PC-9 (cell line): ENCODE results near the gene CYP1A2. TPM values are rescaled to one million over a fixed set of nuclear protein-coding genes. Genes with fewer than 3 reads are reported as not detected.

Source experiments
- BruUV-seq: library from RNA; stranded (reverse); fragments of 400-500 nt; replicated peaks from 2 replicates; lab custom pipeline; 2021; lab: Mats Ljungman, UMichigan
- CTCF ChIA-PET: fragments of 300-600 bp; sonication (Branson Sonifier 250); formaldehyde crosslinking; loops from one replicate; lab custom pipeline; 2022; ENCODE audit warnings: antibody characterized with exemption; lab: Charles Lee
- POLR2A ChIA-PET: fragments of 300-600 bp; sonication (Branson Sonifier 250); formaldehyde crosslinking; loops from one replicate; lab custom pipeline; 2022; ENCODE audit warnings: antibody characterized with exemption; ENCODE audit not compliant: unreplicated experiment; lab: Charles Lee
- DNase-seq, 2 experiments: peaks; one replicate each; pipeline versions ENCODE4 v3.0.0 to v3.0.0-alpha.2; 2015 to 2022; ENCODE audit warnings: mixed read lengths in 1 of 2
- H2AFZ ChIP-seq: fragments of 200-600 bp; sonication (generic); 2 replicates; pipeline ENCODE4 v1.8.1; 2017; ENCODE audit warnings: antibody characterized with exemption
- H3F3A ChIP-seq: fragments of 200-600 bp; sonication (generic); 2 replicates; pipeline ENCODE4 v1.8.1; 2017; ENCODE audit warnings: antibody characterized with exemption, mild to moderate bottlenecking, low read depth; ENCODE audit not compliant: insufficient read depth
- H3K27ac ChIP-seq: fragments of 200-600 bp; sonication (generic); 2 replicates; pipeline ENCODE4 v1.6.1; 2016; ENCODE audit warnings: mixed run types
- H3K27me3 ChIP-seq: fragments of 200-600 bp; sonication (generic); 2 replicates; pipeline ENCODE4 v1.6.1; 2016; ENCODE audit warnings: low read depth, mixed run types; ENCODE audit not compliant: insufficient read depth
- H3K36me3 ChIP-seq: fragments of 200-600 bp; sonication (generic); 2 replicates; pipeline ENCODE4 v1.6.1; 2016; ENCODE audit warnings: low read depth, mixed run types
- H3K4me1 ChIP-seq: fragments of 200-600 bp; sonication (generic); replicated peaks from 2 replicates; pipeline ENCODE4 v1.6.1; 2016; ENCODE audit warnings: mixed run types; ENCODE audit not compliant: insufficient read depth
- H3K4me2 ChIP-seq: fragments of 200-600 bp; sonication (generic); 2 replicates; pipeline ENCODE4 v1.6.1; 2017; ENCODE audit warnings: mixed run types
- H3K4me3 ChIP-seq: fragments of 200-600 bp; sonication (generic); 2 replicates; pipeline ENCODE4 v1.6.1; 2016; ENCODE audit warnings: mixed run types
- H3K79me2 ChIP-seq: fragments of 200-600 bp; sonication (generic); 2 replicates; pipeline ENCODE4 v1.6.1; 2017; ENCODE audit warnings: low read depth, mixed run types
- H3K9me2 ChIP-seq: fragments of 200-600 bp; sonication (generic); 2 replicates; pipeline ENCODE4 v1.8.1; 2017; ENCODE audit warnings: mild to moderate bottlenecking; ENCODE audit not compliant: insufficient read depth
- H3K9me3 ChIP-seq: fragments of 200-600 bp; sonication (generic); 2 replicates; pipeline ENCODE4 v1.8.1; 2016; ENCODE audit warnings: low read depth; ENCODE audit not compliant: insufficient read depth
- H4K20me1 ChIP-seq: fragments of 200-600 bp; sonication (generic); 2 replicates; pipeline ENCODE4 v1.8.1; 2017; ENCODE audit not compliant: insufficient read depth
- EZH2 ChIP-seq: fragments of 200-600 bp; sonication (generic); IDR thresholded peaks from 2 replicates; pipeline ENCODE4 v1.8.0; 2017; ENCODE audit warnings: antibody characterized with exemption, low read depth
- intact Hi-C: fragments of 100-400 bp; cut with micrococcal nuclease; formaldehyde crosslinking; loops from one replicate; pipeline ENCODE4 v1.10.0; 2022; ENCODE audit not compliant: unreplicated experiment
- total RNA-seq: library from RNA; stranded (reverse); gene quantifications from 2 replicates; pipeline ENCODE4 v1.2.3, GENCODE V29; 2021
- TF ChIP-seq, protein P1 (sequence below): fragments of 200-600 bp; sonication (generic); conservative IDR thresholded peaks from 2 replicates; pipeline ENCODE4 v1.6.1; 2017; ENCODE audit warnings: mixed run types, antibody characterized with exemption, mild to moderate bottlenecking, moderate library complexity

Gene CYP1A2
- total RNA-seq, 1 experiment from 2014 or later = not detected

GRCh38 chr15:74730619-74731316, 17.9 kb upstream of the CYP1A2 start:
- intact Hi-C loops = no loop called here
- Histone ChIP-seq H3K79me2 (no peaks in the 10 kb centered on the region), H4K20me1 (no peaks in the 10 kb centered on the region), H2AFZ (no peak overlapping the region), H3K4me3 (no peak overlapping the region), H3K36me3 (no peaks in the 10 kb centered on the region), H3K9me2 (no peaks in the 10 kb centered on the region), H3K4me1 (no peaks in the 10 kb centered on the region), H3K27ac (no peak overlapping the region), H3K4me2 (no peak overlapping the region), H3K27me3 (peaks cover 13% of the 10 kb centered on the region), H3F3A (no peaks in the 10 kb centered on the region; the same call in 1 of the 2 replicates), H3K9me3 (no peaks in the 10 kb centered on the region)
- ChIA-PET POLR2A (no interaction called here), CTCF (interaction anchor here (0.6 kb wide), 1 partner anchor 122 kb away, joined by 3 read pairs; no protein-coding TSS in a partner anchor)
- no peak for DNase-seq
- TF ChIP-seq, protein P1, sequence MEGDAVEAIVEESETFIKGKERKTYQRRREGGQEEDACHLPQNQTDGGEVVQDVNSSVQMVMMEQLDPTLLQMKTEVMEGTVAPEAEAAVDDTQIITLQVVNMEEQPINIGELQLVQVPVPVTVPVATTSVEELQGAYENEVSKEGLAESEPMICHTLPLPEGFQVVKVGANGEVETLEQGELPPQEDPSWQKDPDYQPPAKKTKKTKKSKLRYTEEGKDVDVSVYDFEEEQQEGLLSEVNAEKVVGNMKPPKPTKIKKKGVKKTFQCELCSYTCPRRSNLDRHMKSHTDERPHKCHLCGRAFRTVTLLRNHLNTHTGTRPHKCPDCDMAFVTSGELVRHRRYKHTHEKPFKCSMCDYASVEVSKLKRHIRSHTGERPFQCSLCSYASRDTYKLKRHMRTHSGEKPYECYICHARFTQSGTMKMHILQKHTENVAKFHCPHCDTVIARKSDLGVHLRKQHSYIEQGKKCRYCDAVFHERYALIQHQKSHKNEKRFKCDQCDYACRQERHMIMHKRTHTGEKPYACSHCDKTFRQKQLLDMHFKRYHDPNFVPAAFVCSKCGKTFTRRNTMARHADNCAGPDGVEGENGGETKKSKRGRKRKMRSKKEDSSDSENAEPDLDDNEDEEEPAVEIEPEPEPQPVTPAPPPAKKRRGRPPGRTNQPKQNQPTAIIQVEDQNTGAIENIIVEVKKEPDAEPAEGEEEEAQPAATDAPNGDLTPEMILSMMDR = no peak
- TF ChIP-seq EZH2 = no peak
- no TSS peak for BruUV-seq

DNA sequence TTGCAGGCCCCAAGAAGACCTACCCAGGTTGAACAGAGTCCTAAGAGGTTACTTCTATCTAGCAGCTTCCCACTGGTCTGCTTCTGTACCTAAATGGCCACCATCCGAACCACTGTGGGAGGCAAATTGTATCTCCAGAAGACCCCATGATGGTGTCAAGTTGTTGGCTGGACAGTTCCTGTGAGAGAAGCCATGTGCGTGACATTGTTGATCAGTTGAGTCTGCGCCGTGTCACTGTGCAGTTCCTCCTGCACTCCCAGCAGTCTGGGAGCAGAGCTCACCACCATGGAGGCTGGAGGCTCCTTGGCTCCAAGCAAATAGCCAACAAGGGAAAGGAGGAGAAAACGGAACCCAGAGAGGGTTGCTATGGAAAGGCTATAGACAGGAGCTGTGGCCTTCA, 15.8 kb upstream of the CYP1A2 start:
- Histone ChIP-seq H2AFZ (no peak overlapping the region), H3K27me3 (peaks cover 13% of the 10 kb centered on the region), H3K9me2 (no peaks in the 10 kb centered on the region), H3K4me2 (no peak overlapping the region), H3K79me2 (no peaks in the 10 kb centered on the region), H3K27ac (no peak overlapping the region), H3F3A (no peaks in the 10 kb centered on the region), H3K4me3 (no peak overlapping the region), H4K20me1 (no peaks in the 10 kb centered on the region), H3K9me3 (no peaks in the 10 kb centered on the region), H3K4me1 (no peaks in the 10 kb centered on the region), H3K36me3 (no peaks in the 10 kb centered on the region)
- ChIA-PET POLR2A (interaction anchor here (0.7 kb wide), 1 partner anchor 393 kb away, joined by 9 read pairs; no protein-coding TSS in a partner anchor), CTCF (no interaction called here)
- TF ChIP-seq, protein P1 = no peak
- no peak for TF ChIP-seq EZH2
- intact Hi-C loops = no loop called here
- no peak for DNase-seq
- no TSS peak for BruUV-seq

- H3F3A ChIP-seq = no peaks in the 10 kb centered on the region
- H3K27ac ChIP-seq = no peak overlapping the region
- peaks cover 16% of the 10 kb centered on the region for H3K27me3 ChIP-seq
- CTCF ChIA-PET = no interaction called here
- no peaks in the 10 kb centered on the region for H3K4me1 ChIP-seq
- H3K79me2 ChIP-seq = no peaks in the 10 kb centered on the region
- no peak for TF ChIP-seq EZH2
- TF ChIP-seq, protein P1 = no peak
- H3K9me2 ChIP-seq = no peaks in the 10 kb centered on the region
- no peaks in the 10 kb centered on the region for H3K9me3 ChIP-seq
- H3K36me3 ChIP-seq = no peaks in the 10 kb centered on the region
- no peaks in the 10 kb centered on the region for H4K20me1 ChIP-seq
- no peak overlapping the region for H2AFZ ChIP-seq
- no peak for DNase-seq
- H3K4me2 ChIP-seq = no peak overlapping the region
- POLR2A ChIA-PET = no interaction called here
- BruUV-seq = no TSS peak
- intact Hi-C loops = no loop called here
- no peak overlapping the region for H3K4me3 ChIP-seq
These were observed 15.4 kb upstream of the CYP1A2 start for GRCh38 chr15:74733269-74733668.
